H1 (cell line): ENCODE measurements around the gene CYGB. TPM values are rescaled to one million over a fixed set of nuclear protein-coding genes. Genes with fewer than 3 reads are reported as not detected.

Experiments used
- ASH2L ChIP-seq: fragments of 200-600, 300-600 bp; sonication (generic); IDR thresholded peaks from one replicate; pipeline ENCODE4 v1.7.1; 2017; ENCODE audit warnings: low read length
- ATF2 ChIP-seq: IDR thresholded peaks from 2 replicates; pipeline ENCODE4 v1.6.1; 2012; ENCODE audit warnings: low read length, inconsistent platforms
- CHD7 ChIP-seq: fragments of 300-600 bp; sonication (generic); IDR thresholded peaks from 2 replicates; pipeline ENCODE4 v1.7.1; 2012; ENCODE audit warnings: low read length, moderate library complexity, mild to moderate bottlenecking, inconsistent platforms; ENCODE audit not compliant: insufficient replicate concordance
- JUND ChIP-seq: IDR thresholded peaks from 2 replicates; pipeline ENCODE4 v1.6.1; 2011; ENCODE audit warnings: mild to moderate bottlenecking, improper control_type of control experiment, low read length
- RFX5 ChIP-seq: IDR thresholded peaks from 2 replicates; pipeline ENCODE4 v1.6.1; 2011; ENCODE audit warnings: low read depth, low read length, improper control_type of control experiment, borderline replicate concordance
- SP1 ChIP-seq: IDR thresholded peaks from 2 replicates; pipeline ENCODE4 v1.6.1; 2011; ENCODE audit warnings: low read depth, low read length
- polyA plus RNA-seq, 7 experiments: library from polyadenylated mRNA; depleted of rRNA in 3 of 7; stranded (reverse) in 5 of 7; unstranded in 2 of 7; fragments of >200 nt in 5 of 7; fragments of 200-250 nt in 2 of 7; gene quantifications; 1 replicate in 5 of 7; 2 replicates in 1 of 7; 4 replicates in 1 of 7; pipeline versions ENCODE4 v1.2.1 to v1.2.3, GENCODE V29; 2011 to 2013; ENCODE audit warnings: missing spikeins in 2 of 7, mixed read lengths in 2 of 7
- total RNA-seq: library from RNA; stranded (reverse); fragmentation: NEBNext Ultra II Directional; extraction: Animal tissue kit (Norgen Biotek cat#: 25700); gene quantifications from 2 replicates; pipeline ENCODE4 v1.2.1, GENCODE V29; 2021

The CYGB gene
- total and polyA plus RNA-seq, 2 of the 8 experiments (the other 6 are each of a cell fraction or from before 2014, with no cell fraction given) = 2.7 to 3.7 TPM

- TF ChIP-seq CHD7 (no peak), JUND (no peak), RFX5 (no peak), ATF2 (no peak), ASH2L (no peak), SP1 (no peak)
These were observed 26.7 kb downstream of the CYGB start (continued) for GRCh38 chr17:76510831-76511244.
